CD4-positive, alpha-beta T cell (primary cell): ENCODE results near the gene PIK3R6. TPM values are rescaled to one million over a fixed set of nuclear protein-coding genes. Genes with fewer than 3 reads are reported as not detected.

Experiments
- ATAC-seq: fragments of 200-7000 bp; cut with Tn5 transposase; one replicate; pipeline ENCODE4 v1.10.0; 2022; ENCODE audit warnings: mild to moderate bottlenecking; ENCODE audit not compliant: poor library complexity
- CTCF ChIA-PET: fragments of 350-600 bp; sonication (Branson Sonifier 250); formaldehyde crosslinking; loops from one replicate; lab custom pipeline; 2021; ENCODE audit warnings: antibody characterized with exemption, inconsistent platforms; lab: Charles Lee
- POLR2A ChIA-PET: fragments of 350-600 bp; sonication (Branson Sonifier 250); formaldehyde crosslinking; loops from one replicate; lab custom pipeline; 2021; ENCODE audit warnings: antibody characterized with exemption, inconsistent platforms; lab: Charles Lee
- DNase-seq, 14 experiments: peaks; one replicate each; pipeline ENCODE4 v3.0.0-alpha.2; 2013 to 2020; ENCODE audit warnings: mixed read lengths in 2 of 14
- H3K27ac ChIP-seq, 2 donors: one replicate each; pipeline versions ENCODE4 v1.5.1 to v1.7.0; 2013; ENCODE audit warnings: low read length in 2 of 2, low read depth in 1 of 2, mild to moderate bottlenecking in 1 of 2
- H3K27me3 ChIP-seq, 2 experiments: 1 replicate in 1 of 2; 2 replicates in 1 of 2; pipeline versions ENCODE4 v1.6.1 to v1.7.0; 2013; ENCODE audit warnings: low read length in 2 of 2, control low read depth in 1 of 2, mild to moderate bottlenecking in 1 of 2, moderate library complexity in 1 of 2; ENCODE audit not compliant: insufficient read depth in 2 of 2, control insufficient read depth in 1 of 2
- H3K36me3 ChIP-seq: one replicate; pipeline ENCODE4 v1.6.1; 2013; ENCODE audit warnings: low read length, control low read depth; ENCODE audit not compliant: insufficient read depth
- H3K4me1 ChIP-seq: one replicate; pipeline ENCODE4 v1.6.1; 2013; ENCODE audit warnings: low read length, control low read depth; ENCODE audit not compliant: insufficient read depth
- H3K4me3 ChIP-seq: one replicate; pipeline ENCODE4 v1.5.1; 2013; ENCODE audit warnings: mild to moderate bottlenecking, low read length, moderate library complexity
- H3K9me3 ChIP-seq, 2 experiments: 1 replicate in 1 of 2; 2 replicates in 1 of 2; pipeline versions ENCODE4 v1.6.1 to v1.7.0; 2013; ENCODE audit warnings: low read length in 2 of 2, mild to moderate bottlenecking in 2 of 2, control low read depth in 1 of 2, moderate library complexity in 1 of 2; ENCODE audit not compliant: control insufficient read depth in 1 of 2, insufficient read depth in 1 of 2
- H3K27ac Mint-ChIP-seq: one replicate; pipeline ENCODE4 v1.8.0; 2020; ENCODE audit warnings: mixed read lengths
- H3K27me3 Mint-ChIP-seq: one replicate; pipeline ENCODE4 v1.8.0; 2021; ENCODE audit warnings: mixed read lengths
- H3K36me3 Mint-ChIP-seq: one replicate; pipeline ENCODE4 v1.8.0; 2021; ENCODE audit warnings: low read depth, mixed read lengths
- H3K4me1 Mint-ChIP-seq: one replicate; pipeline ENCODE4 v1.8.0; 2021; ENCODE audit warnings: low read depth, mixed read lengths
- H3K4me3 Mint-ChIP-seq: one replicate; pipeline ENCODE4 v1.8.0; 2020; ENCODE audit warnings: mild to moderate bottlenecking, mixed read lengths
- H3K9me3 Mint-ChIP-seq: one replicate; pipeline ENCODE4 v1.8.0; 2020; ENCODE audit warnings: mixed read lengths
- intact Hi-C, 2 experiments: fragments of 100-400 bp; cut with DNase I in 1 of 2; cut with micrococcal nuclease in 1 of 2; formaldehyde crosslinking; loops; one replicate each; pipeline versions ENCODE4 v1.15.1 to v1.9.0; 2023 to 2025; cut with DNase I, micrococcal nuclease
- total RNA-seq, 174 experiments: library from RNA in 2 of 174; stranded (reverse) in 2 of 174; gene quantifications; one replicate each; pipeline ENCODE4 v1.2.3 and lab custom pipeline; 2021 to 2026
- TF ChIP-seq, protein P1 (sequence below): fragments of 200-600 bp; IDR thresholded peaks from one replicate; pipeline ENCODE4 v1.8.0; 2022; ENCODE audit warnings: antibody characterized with exemption, mild to moderate bottlenecking

Gene PIK3R6
- total RNA-seq, 2 experiments from 2014 or later, result 0.50 to 0.60 TPM

DNA sequence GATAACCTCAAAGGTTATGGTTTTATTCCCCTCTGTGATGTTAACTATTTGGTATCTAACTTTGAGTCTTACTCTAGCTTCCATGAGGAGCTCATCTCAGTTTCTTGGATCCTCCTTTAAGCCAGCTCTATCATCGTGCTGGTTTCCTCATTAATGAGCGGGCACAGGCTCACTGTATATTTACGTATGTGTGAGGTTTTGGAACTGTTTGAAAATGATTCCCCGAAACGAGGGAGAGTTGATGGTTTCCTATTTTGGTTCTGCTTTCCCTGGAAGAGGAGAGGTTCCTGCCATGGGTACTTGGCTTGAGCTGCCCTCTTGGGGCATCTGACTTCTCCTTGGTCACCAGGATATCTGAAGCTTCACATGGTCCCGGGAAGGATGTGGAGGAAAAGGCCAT lies 32.7 kb upstream of the PIK3R6 start:
- ChIA-PET CTCF (interaction anchor here (1.2 to 3.9 kb wide), 5 partner anchors 42 to 98 kb away, joined by 3 to 16 read pairs (median 4); no protein-coding TSS in a partner anchor), POLR2A (interaction anchor here (0.6 to 4.6 kb wide), 6 partner anchors 10 to 65 kb away, joined by 3 to 46 read pairs (median 16); partner anchors contain the start of gene PIK3R5)
- ATAC-seq (no peak), DNase-seq (no peak)
- Histone ChIP-seq H3K27ac (peak overlapping the region; percentile 39 to 54), H3K4me1 (peaks cover 64% of the 10 kb centered on the region), H3K27me3 (no peaks in the 10 kb centered on the region), H3K4me3 (no peak overlapping the region), H3K9me3 (no peaks in the 10 kb centered on the region), H3K36me3 (peaks cover 71% of the 10 kb centered on the region)
- intact Hi-C loops, result no loop called here
- no peaks in the 10 kb centered on the region for H3K9me3 Mint-ChIP-seq
- peaks cover 91% of the 10 kb centered on the region for H3K36me3 Mint-ChIP-seq
- peak overlapping the region; percentile 47 for H3K4me3 Mint-ChIP-seq
- H3K27ac Mint-ChIP-seq, result peak overlapping the region; percentile 93
- TF ChIP-seq, protein P1, sequence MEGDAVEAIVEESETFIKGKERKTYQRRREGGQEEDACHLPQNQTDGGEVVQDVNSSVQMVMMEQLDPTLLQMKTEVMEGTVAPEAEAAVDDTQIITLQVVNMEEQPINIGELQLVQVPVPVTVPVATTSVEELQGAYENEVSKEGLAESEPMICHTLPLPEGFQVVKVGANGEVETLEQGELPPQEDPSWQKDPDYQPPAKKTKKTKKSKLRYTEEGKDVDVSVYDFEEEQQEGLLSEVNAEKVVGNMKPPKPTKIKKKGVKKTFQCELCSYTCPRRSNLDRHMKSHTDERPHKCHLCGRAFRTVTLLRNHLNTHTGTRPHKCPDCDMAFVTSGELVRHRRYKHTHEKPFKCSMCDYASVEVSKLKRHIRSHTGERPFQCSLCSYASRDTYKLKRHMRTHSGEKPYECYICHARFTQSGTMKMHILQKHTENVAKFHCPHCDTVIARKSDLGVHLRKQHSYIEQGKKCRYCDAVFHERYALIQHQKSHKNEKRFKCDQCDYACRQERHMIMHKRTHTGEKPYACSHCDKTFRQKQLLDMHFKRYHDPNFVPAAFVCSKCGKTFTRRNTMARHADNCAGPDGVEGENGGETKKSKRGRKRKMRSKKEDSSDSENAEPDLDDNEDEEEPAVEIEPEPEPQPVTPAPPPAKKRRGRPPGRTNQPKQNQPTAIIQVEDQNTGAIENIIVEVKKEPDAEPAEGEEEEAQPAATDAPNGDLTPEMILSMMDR, result no peak
- H3K4me1 Mint-ChIP-seq, result peaks cover 68% of the 10 kb centered on the region
- H3K27me3 Mint-ChIP-seq, result no peaks in the 10 kb centered on the region

DNA sequence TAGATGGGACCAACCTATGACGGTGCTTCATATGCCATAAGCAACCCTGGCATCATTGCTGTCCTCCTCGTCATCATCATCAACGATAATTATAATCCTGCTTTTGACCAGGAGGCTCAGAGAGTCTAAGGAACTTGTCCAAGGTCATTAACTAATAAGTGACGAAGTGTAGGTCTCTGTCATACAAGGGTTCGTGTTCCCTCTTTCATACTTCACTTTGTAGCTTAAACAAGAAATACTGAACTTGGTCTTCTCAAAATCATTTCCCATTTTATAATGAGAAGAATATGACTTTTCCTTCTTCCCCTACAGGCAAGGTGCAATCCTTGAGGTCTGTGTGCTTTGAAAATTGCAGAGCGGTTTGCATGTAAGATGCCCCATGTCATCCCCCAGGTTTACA lies 31.2 kb upstream of the PIK3R6 start:
- Mint-ChIP-seq H3K27ac (peak overlapping the region; percentile 93), H3K27me3 (no peaks in the 10 kb centered on the region), H3K36me3 (peaks cover 84% of the 10 kb centered on the region), H3K4me3 (peak overlapping the region; percentile 85), H3K4me1 (peaks cover 74% of the 10 kb centered on the region), H3K9me3 (no peaks in the 10 kb centered on the region)
- TF ChIP-seq, protein P1, result no peak
- CTCF ChIA-PET, result interaction anchor here (1.1 to 3.9 kb wide), 3 partner anchors 66 to 113 kb away, joined by 3 to 16 read pairs (median 5); partner anchors contain the start of gene PIK3R5
- no peaks in the 10 kb centered on the region for H3K27me3 ChIP-seq
- intact Hi-C loops, result loop anchor here (1.0 to 10.0 kb wide), 9 partner anchors 44 to 1866 kb away; partner anchors contain the start of genes PIK3R5 (in 1 of the 2), RPL26 (in 1 of the 2) and SPDYE4 (in 1 of the 2)
- H3K4me3 ChIP-seq, result peak overlapping the region; percentile 5
- POLR2A ChIA-PET, result interaction anchor here (0.6 to 4.6 kb wide), 5 partner anchors 43 to 461 kb away, joined by 3 to 46 read pairs (median 26); partner anchors contain the start of gene PIK3R5
- H3K4me1 ChIP-seq, result peaks cover 74% of the 10 kb centered on the region
- DNase-seq (no peak), ATAC-seq (no peak)
- H3K36me3 ChIP-seq, result peaks cover 66% of the 10 kb centered on the region
- H3K9me3 ChIP-seq, result no peaks in the 10 kb centered on the region
- H3K27ac ChIP-seq, result peak overlapping the region in 1 of 2 donors; percentile 31

- peak overlapping the region; percentile 93 for H3K27ac Mint-ChIP-seq
- ChIA-PET CTCF (interaction anchor here (1.1 to 3.9 kb wide), 3 partner anchors 67 to 112 kb away, joined by 3 to 16 read pairs (median 5); partner anchors contain the start of gene PIK3R5), POLR2A (interaction anchor here (0.8 to 4.6 kb wide), 4 partner anchors 44 to 67 kb away, joined by 4 to 46 read pairs (median 28); partner anchors contain the start of gene PIK3R5)
- Histone ChIP-seq H3K4me1 (peaks cover 74% of the 10 kb centered on the region), H3K4me3 (no peak overlapping the region), H3K27ac (peak overlapping the region in 1 of 2 donors; percentile 31), H3K27me3 (no peaks in the 10 kb centered on the region), H3K9me3 (no peaks in the 10 kb centered on the region), H3K36me3 (peaks cover 69% of the 10 kb centered on the region)
- TF ChIP-seq, protein P1, result no peak
- no peaks in the 10 kb centered on the region for H3K9me3 Mint-ChIP-seq
- no peaks in the 10 kb centered on the region for H3K27me3 Mint-ChIP-seq
- ATAC-seq (no peak), DNase-seq (no peak)
- H3K36me3 Mint-ChIP-seq, result peaks cover 88% of the 10 kb centered on the region
- peaks cover 74% of the 10 kb centered on the region for H3K4me1 Mint-ChIP-seq
- H3K4me3 Mint-ChIP-seq, result peak overlapping the region; percentile 30
- intact Hi-C loops, result loop anchor here (2.0 to 10.0 kb wide), 6 partner anchors 44 to 1866 kb away; partner anchors contain the start of genes PIK3R5 (in 1 of the 2), RPL26 (in 1 of the 2) and SPDYE4 (in 1 of the 2)
These were observed 30.7 kb upstream of the PIK3R6 start for GRCh38 chr17:8898126-8898525.
